ENCODE measurements around the gene GLIS2.

The GLIS2 gene

DNA sequence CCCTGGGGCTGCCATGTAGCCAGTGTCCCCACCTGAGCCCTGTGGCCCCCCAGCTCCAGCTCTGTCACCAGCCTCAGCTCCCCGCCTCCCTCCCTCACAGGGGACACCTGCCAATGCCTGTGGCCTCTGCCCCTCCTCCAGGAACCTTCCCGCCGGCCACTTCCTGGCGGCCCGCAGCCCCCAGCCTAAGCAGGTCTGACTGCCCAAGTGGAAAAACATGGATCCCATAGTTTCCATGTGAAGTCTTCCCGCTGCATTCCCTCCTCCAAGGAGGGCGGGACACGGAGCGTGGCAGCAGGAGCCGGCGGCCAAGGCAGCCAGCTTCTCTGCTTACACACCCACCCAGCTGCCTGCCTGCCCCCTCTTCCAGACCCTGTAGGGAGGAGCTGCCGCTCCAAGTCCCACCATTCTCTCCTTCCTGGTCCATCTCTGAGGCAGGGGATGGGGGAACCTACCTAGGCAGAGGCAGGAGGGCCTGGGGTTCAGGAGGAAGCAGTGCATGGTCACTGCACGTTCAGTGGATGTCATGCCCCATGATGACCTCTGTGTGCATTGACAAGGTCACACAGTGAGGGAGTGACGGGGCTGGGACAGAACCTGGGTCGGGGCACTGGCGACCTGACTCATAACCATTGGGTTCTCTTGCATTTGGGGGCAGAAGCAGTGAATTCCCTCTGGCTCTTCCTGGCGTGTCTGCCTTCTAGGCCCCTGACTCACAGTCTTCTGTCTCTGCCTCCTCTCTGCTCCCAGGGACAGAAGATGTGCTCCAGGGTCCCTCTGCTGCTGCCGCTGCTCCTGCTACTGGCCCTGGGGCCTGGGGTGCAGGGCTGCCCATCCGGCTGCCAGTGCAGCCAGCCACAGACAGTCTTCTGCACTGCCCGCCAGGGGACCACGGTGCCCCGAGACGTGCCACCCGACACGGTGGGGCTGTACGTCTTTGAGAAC lies 64.5 kb downstream of the GLIS2 start:
- DNase-seq = no peak
- no peak overlapping the region for H4K5ac ChIP-seq (ENCODE audit: low read length)
- no peak overlapping the region for H2BK120ac ChIP-seq (ENCODE audit: low read depth, low read length)
- no peaks in the 10 kb centered on the region for H3K36me3 ChIP-seq (ENCODE audit: control insufficient read depth, insufficient read depth, low read length)
- no peak overlapping the region for H3K56ac ChIP-seq (ENCODE audit: low read length)
- H2AK5ac ChIP-seq (ENCODE audit: low read length) = no peak overlapping the region
- no CpG with 5 or more reads among the region's 26 CpGs for WGBS (ENCODE audit: extremely low coverage, insufficient coverage, low lambda C conversion rate)
- H3K4me1 ChIP-seq (ENCODE audit: control insufficient read depth, low read depth, low read length) = peaks cover 10% of the 10 kb centered on the region
- no peak overlapping the region for H3K4ac ChIP-seq (ENCODE audit: low read depth, low read length)
- no peak overlapping the region for H2BK5ac ChIP-seq (ENCODE audit: low read length)
- H3K79me2 ChIP-seq (ENCODE audit: control insufficient read depth, insufficient read depth, low read length) = no peaks in the 10 kb centered on the region
- no peak overlapping the region for H3K18ac ChIP-seq (ENCODE audit: low read length)
- H3K4me2 ChIP-seq (ENCODE audit: low read length) = no peak overlapping the region
- H3K23ac ChIP-seq (ENCODE audit: low read length) = no peak overlapping the region
- H3K27ac ChIP-seq (ENCODE audit: low read depth, low read length) = no peak overlapping the region
- H3K9ac ChIP-seq (ENCODE audit: low read length) = no peak overlapping the region
- H4K8ac ChIP-seq (ENCODE audit: low read depth, low read length) = no peak overlapping the region
- H2BK15ac ChIP-seq (replicated peaks; ENCODE audit: low read depth) = no peak overlapping the region
- H3K4me3 ChIP-seq (ENCODE audit: low read length) = no peak overlapping the region
- H3K27me3 ChIP-seq (ENCODE audit: insufficient read depth, low read length, poor library complexity) = no peaks in the 10 kb centered on the region
- peaks cover 2% of the 10 kb centered on the region for H3K79me1 ChIP-seq (ENCODE audit: low read length)

DNA sequence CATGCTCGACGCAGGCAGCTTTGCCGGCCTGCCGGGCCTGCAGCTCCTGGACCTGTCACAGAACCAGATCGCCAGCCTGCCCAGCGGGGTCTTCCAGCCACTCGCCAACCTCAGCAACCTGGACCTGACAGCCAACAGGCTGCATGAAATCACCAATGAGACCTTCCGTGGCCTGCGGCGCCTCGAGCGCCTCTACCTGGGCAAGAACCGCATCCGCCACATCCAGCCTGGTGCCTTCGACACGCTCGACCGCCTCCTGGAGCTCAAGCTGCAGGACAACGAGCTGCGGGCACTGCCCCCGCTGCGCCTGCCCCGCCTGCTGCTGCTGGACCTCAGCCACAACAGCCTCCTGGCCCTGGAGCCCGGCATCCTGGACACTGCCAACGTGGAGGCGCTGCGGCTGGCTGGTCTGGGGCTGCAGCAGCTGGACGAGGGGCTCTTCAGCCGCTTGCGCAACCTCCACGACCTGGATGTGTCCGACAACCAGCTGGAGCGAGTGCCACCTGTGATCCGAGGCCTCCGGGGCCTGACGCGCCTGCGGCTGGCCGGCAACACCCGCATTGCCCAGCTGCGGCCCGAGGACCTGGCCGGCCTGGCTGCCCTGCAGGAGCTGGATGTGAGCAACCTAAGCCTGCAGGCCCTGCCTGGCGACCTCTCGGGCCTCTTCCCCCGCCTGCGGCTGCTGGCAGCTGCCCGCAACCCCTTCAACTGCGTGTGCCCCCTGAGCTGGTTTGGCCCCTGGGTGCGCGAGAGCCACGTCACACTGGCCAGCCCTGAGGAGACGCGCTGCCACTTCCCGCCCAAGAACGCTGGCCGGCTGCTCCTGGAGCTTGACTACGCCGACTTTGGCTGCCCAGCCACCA lies 65.4 kb downstream of the GLIS2 start:
- DNase-seq = no peak

DNA sequence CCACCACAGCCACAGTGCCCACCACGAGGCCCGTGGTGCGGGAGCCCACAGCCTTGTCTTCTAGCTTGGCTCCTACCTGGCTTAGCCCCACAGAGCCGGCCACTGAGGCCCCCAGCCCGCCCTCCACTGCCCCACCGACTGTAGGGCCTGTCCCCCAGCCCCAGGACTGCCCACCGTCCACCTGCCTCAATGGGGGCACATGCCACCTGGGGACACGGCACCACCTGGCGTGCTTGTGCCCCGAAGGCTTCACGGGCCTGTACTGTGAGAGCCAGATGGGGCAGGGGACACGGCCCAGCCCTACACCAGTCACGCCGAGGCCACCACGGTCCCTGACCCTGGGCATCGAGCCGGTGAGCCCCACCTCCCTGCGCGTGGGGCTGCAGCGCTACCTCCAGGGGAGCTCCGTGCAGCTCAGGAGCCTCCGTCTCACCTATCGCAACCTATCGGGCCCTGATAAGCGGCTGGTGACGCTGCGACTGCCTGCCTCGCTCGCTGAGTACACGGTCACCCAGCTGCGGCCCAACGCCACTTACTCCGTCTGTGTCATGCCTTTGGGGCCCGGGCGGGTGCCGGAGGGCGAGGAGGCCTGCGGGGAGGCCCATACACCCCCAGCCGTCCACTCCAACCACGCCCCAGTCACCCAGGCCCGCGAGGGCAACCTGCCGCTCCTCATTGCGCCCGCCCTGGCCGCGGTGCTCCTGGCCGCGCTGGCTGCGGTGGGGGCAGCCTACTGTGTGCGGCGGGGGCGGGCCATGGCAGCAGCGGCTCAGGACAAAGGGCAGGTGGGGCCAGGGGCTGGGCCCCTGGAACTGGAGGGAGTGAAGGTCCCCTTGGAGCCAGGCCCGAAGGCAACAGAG lies 66.3 kb downstream of the GLIS2 start:
- no peaks in the 10 kb centered on the region for H3K36me3 ChIP-seq (ENCODE audit: control insufficient read depth, insufficient read depth, low read length)
- no peaks in the 10 kb centered on the region for H3K79me1 ChIP-seq (ENCODE audit: low read length)
- H3K4ac ChIP-seq (ENCODE audit: low read depth, low read length) = no peak overlapping the region
- no peak for DNase-seq
- no peak overlapping the region for H3K18ac ChIP-seq (ENCODE audit: low read length)
- H3K23ac ChIP-seq (ENCODE audit: low read length) = no peak overlapping the region
- no peak overlapping the region for H4K5ac ChIP-seq (ENCODE audit: low read length)
- H2BK5ac ChIP-seq (ENCODE audit: low read length) = no peak overlapping the region
- no peaks in the 10 kb centered on the region for H3K27me3 ChIP-seq (ENCODE audit: insufficient read depth, low read length, poor library complexity)
- no peak overlapping the region for H3K56ac ChIP-seq (ENCODE audit: low read length)
- WGBS (ENCODE audit: extremely low coverage, insufficient coverage, low lambda C conversion rate) = no CpG with 5 or more reads among the region's 55 CpGs
- no peak overlapping the region for H3K9ac ChIP-seq (ENCODE audit: low read length)
- H2BK15ac ChIP-seq (replicated peaks; ENCODE audit: low read depth) = no peak overlapping the region
- H3K27ac ChIP-seq (ENCODE audit: low read depth, low read length) = no peak overlapping the region
- H2BK120ac ChIP-seq (ENCODE audit: low read depth, low read length) = no peak overlapping the region
- H3K4me2 ChIP-seq (ENCODE audit: low read length) = no peak overlapping the region
- H2AK5ac ChIP-seq (ENCODE audit: low read length) = no peak overlapping the region
- no peak overlapping the region for H3K4me3 ChIP-seq (ENCODE audit: low read length)
- no peak overlapping the region for H4K8ac ChIP-seq (ENCODE audit: low read depth, low read length)
- H3K4me1 ChIP-seq (ENCODE audit: control insufficient read depth, low read depth, low read length) = peaks cover 5% of the 10 kb centered on the region
- H3K79me2 ChIP-seq (ENCODE audit: control insufficient read depth, insufficient read depth, low read length) = no peaks in the 10 kb centered on the region

More for the DNA sequence above, 65.4 kb downstream of the GLIS2 start:
- H2BK120ac ChIP-seq (ENCODE audit: low read depth, low read length) = no peak overlapping the region
- WGBS (ENCODE audit: extremely low coverage, insufficient coverage, low lambda C conversion rate) = no CpG with 5 or more reads among the region's 59 CpGs
- H3K27me3 ChIP-seq (ENCODE audit: insufficient read depth, low read length, poor library complexity) = no peaks in the 10 kb centered on the region
- H3K27ac ChIP-seq (ENCODE audit: low read depth, low read length) = no peak overlapping the region
- H2BK15ac ChIP-seq (replicated peaks; ENCODE audit: low read depth) = no peak overlapping the region
- no peak overlapping the region for H3K56ac ChIP-seq (ENCODE audit: low read length)
- H3K18ac ChIP-seq (ENCODE audit: low read length) = no peak overlapping the region
- H3K9ac ChIP-seq (ENCODE audit: low read length) = no peak overlapping the region
- H3K4me1 ChIP-seq (ENCODE audit: control insufficient read depth, low read depth, low read length) = peaks cover 9% of the 10 kb centered on the region
- no peak overlapping the region for H4K5ac ChIP-seq (ENCODE audit: low read length)
- no peaks in the 10 kb centered on the region for H3K36me3 ChIP-seq (ENCODE audit: control insufficient read depth, insufficient read depth, low read length)
- no peak overlapping the region for H2AK5ac ChIP-seq (ENCODE audit: low read length)
- no peak overlapping the region for H4K8ac ChIP-seq (ENCODE audit: low read depth, low read length)
- H3K4me2 ChIP-seq (ENCODE audit: low read length) = no peak overlapping the region
- H2BK5ac ChIP-seq (ENCODE audit: low read length) = no peak overlapping the region
- H3K79me2 ChIP-seq (ENCODE audit: control insufficient read depth, insufficient read depth, low read length) = no peaks in the 10 kb centered on the region
- no peak overlapping the region for H3K23ac ChIP-seq (ENCODE audit: low read length)
- peaks cover 2% of the 10 kb centered on the region for H3K79me1 ChIP-seq (ENCODE audit: low read length)
- no peak overlapping the region for H3K4ac ChIP-seq (ENCODE audit: low read depth, low read length)
- no peak overlapping the region for H3K4me3 ChIP-seq (ENCODE audit: low read length)

DNA sequence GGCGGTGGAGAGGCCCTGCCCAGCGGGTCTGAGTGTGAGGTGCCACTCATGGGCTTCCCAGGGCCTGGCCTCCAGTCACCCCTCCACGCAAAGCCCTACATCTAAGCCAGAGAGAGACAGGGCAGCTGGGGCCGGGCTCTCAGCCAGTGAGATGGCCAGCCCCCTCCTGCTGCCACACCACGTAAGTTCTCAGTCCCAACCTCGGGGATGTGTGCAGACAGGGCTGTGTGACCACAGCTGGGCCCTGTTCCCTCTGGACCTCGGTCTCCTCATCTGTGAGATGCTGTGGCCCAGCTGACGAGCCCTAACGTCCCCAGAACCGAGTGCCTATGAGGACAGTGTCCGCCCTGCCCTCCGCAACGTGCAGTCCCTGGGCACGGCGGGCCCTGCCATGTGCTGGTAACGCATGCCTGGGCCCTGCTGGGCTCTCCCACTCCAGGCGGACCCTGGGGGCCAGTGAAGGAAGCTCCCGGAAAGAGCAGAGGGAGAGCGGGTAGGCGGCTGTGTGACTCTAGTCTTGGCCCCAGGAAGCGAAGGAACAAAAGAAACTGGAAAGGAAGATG lies 67.0 kb downstream of the GLIS2 start:
- no peaks in the 10 kb centered on the region for H3K79me1 ChIP-seq (ENCODE audit: low read length)
- H3K4ac ChIP-seq (ENCODE audit: low read depth, low read length) = no peak overlapping the region
- no peaks in the 10 kb centered on the region for H3K4me1 ChIP-seq (ENCODE audit: control insufficient read depth, low read depth, low read length)
- no peak overlapping the region for H3K4me3 ChIP-seq (ENCODE audit: low read length)
- no peak for DNase-seq
- WGBS (ENCODE audit: extremely low coverage, insufficient coverage, low lambda C conversion rate) = no CpG with 5 or more reads among the region's 21 CpGs
- H3K79me2 ChIP-seq (ENCODE audit: control insufficient read depth, insufficient read depth, low read length) = no peaks in the 10 kb centered on the region
- H3K9ac ChIP-seq (ENCODE audit: low read length) = no peak overlapping the region
- H3K4me2 ChIP-seq (ENCODE audit: low read length) = no peak overlapping the region
- no peak overlapping the region for H3K27ac ChIP-seq (ENCODE audit: low read depth, low read length)
- H2BK15ac ChIP-seq (replicated peaks; ENCODE audit: low read depth) = no peak overlapping the region
- no peak overlapping the region for H2AK5ac ChIP-seq (ENCODE audit: low read length)
- no peak overlapping the region for H3K23ac ChIP-seq (ENCODE audit: low read length)
- no peaks in the 10 kb centered on the region for H3K36me3 ChIP-seq (ENCODE audit: control insufficient read depth, insufficient read depth, low read length)
- H3K56ac ChIP-seq (ENCODE audit: low read length) = no peak overlapping the region
- no peaks in the 10 kb centered on the region for H3K27me3 ChIP-seq (ENCODE audit: insufficient read depth, low read length, poor library complexity)
- H3K18ac ChIP-seq (ENCODE audit: low read length) = no peak overlapping the region
- H4K8ac ChIP-seq (ENCODE audit: low read depth, low read length) = no peak overlapping the region
- no peak overlapping the region for H4K5ac ChIP-seq (ENCODE audit: low read length)
- H2BK120ac ChIP-seq (ENCODE audit: low read depth, low read length) = no peak overlapping the region
- no peak overlapping the region for H2BK5ac ChIP-seq (ENCODE audit: low read length)

Data from mesendoderm (in vitro differentiated cells).